T follicular helper cell (primary cell): ENCODE measurements around the gene CXorf66.
"Not testable (repeated sequence)": the region's sequence is repeated elsewhere in the genome, so short reads cannot be mapped to it uniquely, and the experiment has no call there.

Experiments used
- DNase-seq: peaks from one replicate; pipeline ENCODE4 v3.0.0-alpha.2; 2020; ENCODE audit warnings: low read depth
- total RNA-seq, 2 experiments: gene quantifications; one replicate each; lab custom pipeline; 2026; lab: John Stamatoyannopoulos, UW

The CXorf66 gene, protein sequence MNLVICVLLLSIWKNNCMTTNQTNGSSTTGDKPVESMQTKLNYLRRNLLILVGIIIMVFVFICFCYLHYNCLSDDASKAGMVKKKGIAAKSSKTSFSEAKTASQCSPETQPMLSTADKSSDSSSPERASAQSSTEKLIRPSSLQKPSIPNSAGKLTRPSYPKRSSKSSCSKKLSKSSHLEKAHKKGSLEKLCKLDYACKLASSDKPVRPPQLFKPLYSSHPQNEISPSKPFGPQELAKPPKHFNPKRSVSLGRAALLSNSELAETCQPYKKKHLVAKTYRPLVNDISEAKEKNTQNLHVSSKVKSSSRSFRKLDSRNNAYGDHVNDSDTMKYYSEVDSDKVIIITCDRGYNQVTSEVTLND
- 0 reads per million in 2 experiments for total RNA-seq

DNA sequence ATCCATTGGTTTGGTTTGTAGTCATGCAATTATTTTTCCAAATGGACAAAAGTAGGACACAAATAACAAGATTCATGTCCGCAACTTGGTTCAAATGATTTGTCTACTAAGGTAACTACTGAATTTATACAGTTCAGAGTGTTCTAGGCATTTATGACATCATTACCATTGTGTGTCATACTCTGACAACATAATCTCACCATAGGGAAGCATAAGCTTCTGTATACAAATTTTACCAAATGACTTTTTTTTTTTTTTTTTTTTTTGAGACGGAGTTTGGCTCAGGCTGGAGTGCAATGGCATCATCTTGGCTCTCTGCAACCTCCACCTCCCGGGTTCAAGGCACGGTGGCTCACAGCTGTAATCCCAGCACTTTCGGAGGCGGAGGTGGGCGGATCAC, at the start of gene CXorf66:
TSS of gene CXorf66 (minus strand) at position 101 of the 400 bp plus-strand sequence. CDS start at position 76, 25 bp downstream.
- DNase-seq, result no peak

DNA sequence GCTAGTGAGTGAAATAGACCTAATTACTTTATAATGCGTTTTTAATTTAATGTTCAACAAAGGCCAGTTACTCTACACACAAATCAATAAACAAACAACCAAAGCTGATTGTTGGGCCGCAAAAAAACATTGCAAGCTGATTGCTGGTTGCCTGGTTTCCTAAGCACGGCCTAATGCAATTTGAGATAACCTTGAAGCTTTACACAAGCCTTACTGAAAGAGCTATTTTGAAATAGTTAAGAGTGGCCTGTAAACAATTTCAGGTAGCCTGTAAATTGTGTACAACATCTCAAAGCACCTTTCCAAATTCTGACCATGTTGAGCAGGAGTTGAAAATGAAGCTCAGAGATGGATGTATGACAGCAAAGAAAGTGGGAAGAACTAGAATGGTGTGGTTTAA, 17.5 kb upstream of the CXorf66 start:
- DNase-seq, result no peak

DNA sequence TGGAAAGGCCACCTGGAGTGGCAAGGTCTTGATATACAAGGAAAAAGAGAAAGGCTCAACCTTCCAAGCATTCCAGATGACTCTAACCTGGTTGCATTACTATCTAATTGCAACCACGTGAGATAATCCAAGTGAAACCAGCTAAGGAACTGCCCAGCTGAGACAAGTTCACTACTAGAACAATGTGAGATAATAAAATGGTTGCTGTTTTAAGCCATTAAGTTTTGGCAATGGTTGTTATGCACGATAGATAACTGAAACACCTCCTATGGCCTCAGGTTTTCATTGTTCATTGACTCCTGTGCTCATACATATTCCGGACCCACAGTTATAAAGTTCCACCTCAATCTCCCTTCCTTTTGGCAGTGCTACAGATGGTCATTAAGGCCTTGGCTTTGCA, 9.2 kb upstream of the CXorf66 start:
- no peak for DNase-seq

DNA sequence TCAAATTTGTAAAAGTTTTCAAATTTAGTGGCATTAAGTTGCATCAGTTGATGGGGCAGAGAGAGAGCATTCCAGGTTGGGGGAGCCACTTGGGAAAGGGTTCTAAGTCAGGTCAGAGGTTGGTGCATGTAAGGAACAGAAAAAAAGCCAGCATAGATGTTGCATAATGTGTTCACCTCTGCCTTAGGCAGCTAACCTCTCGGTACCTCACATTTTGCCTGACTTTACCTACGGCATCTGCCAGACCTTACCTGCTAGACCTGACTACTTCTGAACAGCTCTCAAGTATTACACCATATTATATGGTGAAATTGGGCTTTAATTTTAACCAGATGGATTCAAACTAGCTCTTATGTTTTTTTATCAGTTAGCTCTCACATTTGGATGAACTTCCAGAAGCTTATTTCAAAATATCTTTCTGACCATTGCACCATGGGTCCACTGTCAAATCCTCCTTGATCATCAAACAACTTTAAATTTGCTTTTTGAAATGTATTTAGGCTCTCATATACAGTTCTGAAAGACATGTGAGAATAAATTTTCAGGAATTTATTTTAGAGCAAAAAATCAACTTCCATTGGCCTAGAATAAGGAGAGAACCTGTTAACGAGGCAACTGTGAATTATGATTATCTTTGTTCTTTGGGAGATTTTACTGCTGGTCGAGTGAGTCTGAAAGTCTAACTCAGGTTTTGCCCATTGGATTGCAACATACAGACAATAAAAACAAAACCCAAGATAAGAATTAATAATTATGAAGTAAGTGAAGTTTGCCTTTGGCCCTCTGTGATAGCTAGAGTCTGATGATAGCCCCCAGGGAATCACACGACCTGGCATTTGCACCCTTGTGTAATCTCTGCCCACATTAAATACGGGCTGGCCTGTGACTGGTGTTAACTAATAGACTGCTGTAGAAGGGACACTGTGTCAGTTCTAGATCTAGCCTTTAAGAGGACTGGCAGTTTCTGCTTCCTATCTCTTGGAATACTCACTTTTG, 7.6 kb upstream of the CXorf66 start:
- DNase-seq, result no peak

DNA sequence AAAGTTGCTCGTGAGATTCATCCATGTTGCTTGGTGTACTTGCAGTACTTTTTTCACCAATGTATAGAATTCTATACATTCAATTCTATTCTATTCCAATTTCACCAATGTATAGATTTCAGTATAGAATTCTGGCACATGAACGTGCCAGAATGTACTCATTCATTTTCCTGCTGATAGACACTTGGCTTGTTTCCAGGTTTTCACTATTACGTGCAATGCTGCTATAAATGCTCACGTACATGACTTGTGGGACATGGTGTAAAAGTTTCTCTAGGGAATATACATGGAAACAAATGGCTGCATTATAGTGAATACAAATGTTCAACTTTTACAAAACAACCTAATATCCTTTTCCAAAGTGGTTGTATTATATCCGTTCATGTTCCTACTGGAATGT, 6.8 kb upstream of the CXorf66 start:
- DNase-seq, result no peak

DNA sequence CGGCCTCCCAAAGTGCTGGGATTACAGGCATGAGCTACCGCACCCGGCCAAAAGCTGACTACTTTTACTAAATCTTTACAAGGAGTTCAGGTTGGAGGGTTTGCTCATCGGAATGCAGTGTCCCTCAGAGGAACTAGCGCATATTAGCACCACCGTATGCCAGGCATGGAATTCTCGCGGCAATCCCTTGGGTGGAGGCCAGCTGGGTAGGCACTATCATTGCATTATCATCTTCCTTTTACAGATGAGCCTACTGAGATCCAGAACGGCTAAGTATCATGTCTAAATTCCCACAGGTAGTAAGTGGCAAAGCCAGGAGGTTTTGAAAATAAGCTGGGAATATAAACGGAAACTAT, 6.1 kb upstream of the CXorf66 start:
- no peak for DNase-seq

DNA sequence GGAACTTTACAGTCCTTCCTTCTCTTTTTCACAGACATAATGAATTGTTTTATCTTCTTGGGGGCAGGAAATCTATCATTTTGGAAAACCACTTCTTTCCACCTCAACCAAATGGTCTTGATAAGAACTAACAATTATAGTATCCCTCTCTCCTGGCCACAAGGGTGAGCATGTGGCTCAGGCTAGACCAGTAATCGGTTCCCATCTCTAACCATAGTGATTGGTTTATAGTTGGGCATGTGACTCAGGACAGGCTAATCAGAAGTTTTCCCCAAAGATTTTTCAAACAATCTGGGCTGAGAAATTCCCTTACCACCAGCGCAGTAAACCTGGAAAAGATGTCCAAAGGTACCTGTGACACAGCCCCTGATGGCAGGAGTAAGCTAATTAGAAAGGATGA, 4.0 kb upstream of the CXorf66 start:
- no peak for DNase-seq

DNA sequence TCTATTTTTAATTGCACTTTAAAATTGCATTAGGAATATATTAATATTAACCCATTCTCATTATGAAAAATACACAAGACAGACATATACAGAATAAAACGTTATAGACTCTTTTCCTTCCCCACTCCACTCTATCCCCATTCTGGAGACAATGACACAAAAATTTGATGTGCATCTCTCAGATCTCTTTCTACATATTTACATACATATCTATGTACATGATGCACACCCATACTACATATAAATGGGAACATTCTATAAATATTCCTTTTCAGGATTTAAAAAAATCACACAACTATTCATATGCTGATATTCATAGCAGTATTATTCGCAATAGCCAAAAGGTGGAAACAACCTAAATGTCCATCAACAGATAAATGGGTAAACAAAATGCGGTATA, 2.4 kb upstream of the CXorf66 start:
- no peak for DNase-seq

DNA sequence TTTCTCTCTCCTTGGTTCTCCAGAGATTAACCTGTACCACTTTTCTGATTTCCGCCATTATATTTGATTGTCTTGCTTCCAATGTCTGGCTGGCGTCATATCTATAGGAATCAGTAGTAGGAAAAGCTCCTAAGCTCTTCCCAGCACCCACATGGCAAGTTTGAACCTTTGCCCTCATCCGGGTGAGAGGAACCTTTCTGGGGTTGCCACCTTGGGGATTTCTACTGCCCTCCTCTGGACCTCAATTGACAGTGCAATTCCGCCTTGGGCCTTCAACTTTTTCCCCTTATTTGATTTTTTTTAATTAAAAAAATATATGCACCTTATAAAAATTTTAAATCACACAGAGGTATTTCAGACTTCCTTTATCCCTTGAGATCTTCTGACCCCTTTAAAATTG, 2.0 kb upstream of the CXorf66 start:
- no peak for DNase-seq

DNA sequence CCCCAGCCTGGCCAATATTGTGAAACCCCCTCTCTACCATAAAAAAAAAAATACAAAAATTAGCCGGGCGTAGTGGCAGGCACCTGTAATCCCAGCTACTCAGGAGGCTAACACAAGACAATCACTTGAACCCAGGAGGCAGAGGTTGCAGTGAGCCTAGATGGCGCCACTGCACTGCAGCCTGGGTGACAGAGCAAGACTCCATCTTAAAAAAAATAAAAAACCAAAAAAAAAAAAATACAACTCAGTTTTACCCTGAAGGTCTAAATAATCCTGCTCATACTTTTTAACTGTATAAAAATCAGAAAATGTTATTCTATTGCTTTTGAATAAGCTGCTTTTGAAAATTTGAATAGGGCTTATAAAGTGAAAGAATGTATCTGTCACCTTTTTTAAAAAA, 838 bp upstream of the CXorf66 start:
- not testable (repeated sequence) for DNase-seq

DNA sequence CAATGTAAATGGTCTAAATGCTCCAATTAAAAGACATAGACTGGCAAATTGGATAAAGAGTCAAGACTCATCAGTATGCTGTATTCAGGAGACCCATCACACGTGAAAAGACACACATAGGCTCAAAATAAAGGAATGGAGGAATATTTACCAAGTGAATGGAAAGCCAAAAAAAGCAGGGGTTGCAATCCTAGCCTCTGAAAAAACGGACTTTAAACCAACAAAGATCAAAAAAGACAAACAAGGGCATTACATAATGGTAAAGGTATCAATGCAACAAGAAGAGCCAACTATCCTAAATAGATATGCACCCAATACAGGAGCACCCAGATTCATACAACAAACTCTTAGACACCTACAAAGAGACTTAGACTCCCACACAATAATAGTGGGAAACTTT, 4.2 kb downstream of the CXorf66 start:
- not testable (repeated sequence) for DNase-seq

DNA sequence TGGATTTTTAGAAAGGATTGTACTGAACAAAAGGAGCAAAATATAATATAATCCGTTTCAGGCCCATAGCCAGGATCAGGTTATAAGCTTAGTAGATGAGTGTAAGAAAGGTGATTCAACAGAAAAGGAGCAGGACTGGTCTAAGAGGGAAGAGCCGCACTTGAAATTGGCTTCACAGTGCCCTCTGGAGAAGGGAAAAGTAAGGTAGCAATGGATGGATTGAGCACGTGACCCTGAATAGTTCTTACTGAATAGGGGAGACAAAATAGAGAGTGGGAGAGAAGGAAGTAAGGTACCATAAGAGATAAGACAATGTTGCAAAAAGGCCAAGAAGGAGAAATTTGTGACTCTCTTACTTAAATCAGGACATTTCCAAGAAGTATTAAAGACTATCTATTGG, 15.6 kb downstream of the CXorf66 start:
- no peak for DNase-seq

DNA sequence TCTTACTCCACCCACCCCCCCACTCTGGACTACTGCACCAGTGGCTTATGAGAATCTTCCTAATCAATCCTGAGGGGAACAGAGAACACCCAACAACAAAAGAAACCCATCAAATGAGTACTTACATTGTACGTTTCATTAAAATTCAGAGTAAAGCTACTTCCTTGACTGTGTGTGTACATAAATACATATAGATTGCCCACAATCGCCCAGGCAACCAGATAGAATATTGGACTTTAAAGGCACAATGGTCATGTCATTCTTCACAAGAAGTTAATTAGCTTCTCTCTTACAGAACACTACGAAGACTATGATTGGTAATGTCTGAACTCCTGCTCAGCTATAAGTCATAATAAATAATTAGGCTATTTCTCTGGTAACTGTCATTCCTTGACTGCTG, 20.2 kb downstream of the CXorf66 start:
- no peak for DNase-seq

DNA sequence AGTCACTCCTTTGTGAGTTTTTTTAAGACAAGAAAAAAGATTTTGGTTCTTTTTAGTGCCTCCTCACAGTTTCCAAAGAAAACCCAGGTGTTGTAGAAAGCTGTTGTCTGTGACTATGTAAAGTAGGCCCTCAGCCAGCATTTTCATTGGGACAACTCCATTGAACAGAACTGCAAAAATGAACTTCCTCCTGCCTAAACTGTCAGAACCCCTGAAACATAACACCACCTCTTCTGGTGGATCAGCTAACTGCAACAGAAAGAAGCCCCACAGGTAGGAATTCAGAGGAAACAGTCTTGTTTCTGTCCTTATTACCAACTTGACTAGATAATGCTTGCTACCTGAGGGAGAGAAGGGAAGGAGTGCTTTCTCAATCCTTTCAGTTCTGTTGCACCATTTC, 29.1 kb downstream of the CXorf66 start:
- DNase-seq, result no peak

DNA sequence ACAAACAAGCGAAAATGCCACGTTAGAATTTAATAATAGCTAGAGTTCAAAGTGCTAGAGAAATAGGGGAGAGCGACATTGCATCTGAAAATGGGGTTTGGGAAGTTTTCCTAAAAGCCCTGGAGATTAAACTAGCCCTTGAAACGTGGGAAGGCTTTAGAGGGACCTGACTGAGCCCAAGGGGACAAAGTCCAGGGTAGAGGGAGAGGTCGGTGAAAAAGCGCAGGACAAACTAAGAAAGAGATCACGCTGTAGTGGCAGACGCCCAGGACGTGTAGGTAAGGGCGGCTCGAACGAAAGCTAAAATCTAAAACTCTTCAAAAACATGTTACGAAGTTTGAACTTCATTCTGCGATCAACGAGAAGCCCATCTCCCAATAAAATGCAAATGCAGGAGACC, 31.4 kb downstream of the CXorf66 start:
- DNase-seq, result no peak

DNA sequence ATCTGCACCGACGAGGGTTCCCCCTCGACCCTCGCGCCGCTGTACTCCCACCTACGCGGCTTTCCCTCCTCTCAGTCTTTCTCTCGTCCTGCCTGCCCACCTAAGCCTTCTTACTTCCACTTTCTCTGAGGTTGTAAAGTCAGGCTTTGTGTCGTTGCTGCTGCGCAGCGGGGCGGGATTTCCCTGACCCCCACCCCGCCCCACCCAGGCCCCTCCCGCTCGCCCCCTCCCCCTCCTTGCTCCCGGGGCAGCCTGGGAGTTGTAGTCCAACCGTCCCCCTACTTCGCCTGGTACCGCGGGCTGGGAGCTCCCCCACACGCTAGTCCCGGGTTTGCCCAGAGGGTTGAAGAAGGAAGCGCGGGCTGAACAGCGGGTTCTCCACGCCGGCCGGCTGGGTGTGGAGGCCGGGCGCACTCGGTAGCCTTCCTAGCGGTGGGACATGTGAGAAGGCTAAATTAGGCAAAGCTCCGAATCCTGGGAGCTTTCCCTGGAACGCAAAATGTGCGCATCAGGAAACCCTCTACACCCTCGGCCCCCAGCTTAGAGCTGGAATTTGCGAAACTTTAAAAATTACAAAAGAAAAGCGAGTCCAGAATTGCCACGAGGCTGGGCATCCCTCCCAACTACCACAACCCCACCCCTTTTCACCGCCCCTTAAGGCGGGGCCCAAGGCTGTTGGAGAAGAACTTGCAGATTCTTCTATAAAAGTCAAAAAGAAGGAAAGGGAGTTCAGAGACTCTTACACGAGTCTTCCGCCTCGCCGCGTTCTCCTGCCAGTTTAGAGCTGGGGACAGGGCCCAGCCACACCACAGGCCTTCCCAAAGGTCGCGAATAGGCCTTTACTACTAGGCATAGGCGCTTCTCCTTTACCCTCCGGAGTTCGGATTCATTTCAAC, 32.2 kb downstream of the CXorf66 start, which contains the start of gene ATP11C:
TSS of gene ATP11C (minus strand) at position 153 of the 896 bp plus-strand sequence. CDS start 1,011 bp downstream, outside the sequence.
- peak; percentile 76 for DNase-seq

DNA sequence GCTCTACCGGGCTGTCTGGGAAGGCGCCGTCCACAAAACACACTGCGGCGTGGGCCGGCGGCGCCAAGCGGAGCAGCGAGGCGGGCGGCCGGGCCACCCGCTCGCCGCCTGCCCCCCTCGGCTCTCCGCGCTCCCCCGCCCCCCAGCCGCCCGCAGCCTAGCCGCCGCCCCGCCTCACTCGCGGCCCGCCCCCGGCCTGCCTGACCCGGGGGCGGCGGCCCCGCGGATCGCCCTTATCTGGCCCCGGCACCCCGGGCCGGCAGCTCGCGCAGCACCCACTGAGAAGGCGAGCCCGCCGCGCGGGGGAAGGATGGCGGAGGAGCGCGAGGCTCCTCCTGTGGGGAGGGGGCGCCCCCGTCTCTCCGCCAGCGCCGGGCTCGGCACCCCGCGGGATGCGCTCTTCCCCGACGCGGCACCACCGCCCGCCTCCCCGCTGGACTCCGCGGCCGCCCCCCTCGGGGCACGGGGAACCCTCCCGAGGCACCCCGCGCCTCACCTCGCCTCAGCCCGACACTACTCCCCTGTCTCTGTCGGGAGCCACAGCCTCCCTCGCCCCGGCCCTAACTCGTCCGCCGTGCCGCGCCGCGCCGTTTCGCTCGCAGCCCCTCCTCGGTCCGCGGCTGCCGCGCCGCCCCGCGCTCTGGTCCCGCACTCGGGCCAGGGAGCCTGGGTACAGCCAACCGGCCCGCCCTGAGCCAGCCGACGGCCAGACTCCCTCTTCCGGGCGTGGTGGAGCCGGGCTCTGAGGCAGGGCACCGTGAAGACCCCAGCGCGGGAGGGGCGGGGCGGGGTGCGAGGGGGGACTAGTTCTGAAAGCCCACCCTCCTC, 33.0 kb downstream of the CXorf66 start:
- peak; percentile 25 for DNase-seq

DNA sequence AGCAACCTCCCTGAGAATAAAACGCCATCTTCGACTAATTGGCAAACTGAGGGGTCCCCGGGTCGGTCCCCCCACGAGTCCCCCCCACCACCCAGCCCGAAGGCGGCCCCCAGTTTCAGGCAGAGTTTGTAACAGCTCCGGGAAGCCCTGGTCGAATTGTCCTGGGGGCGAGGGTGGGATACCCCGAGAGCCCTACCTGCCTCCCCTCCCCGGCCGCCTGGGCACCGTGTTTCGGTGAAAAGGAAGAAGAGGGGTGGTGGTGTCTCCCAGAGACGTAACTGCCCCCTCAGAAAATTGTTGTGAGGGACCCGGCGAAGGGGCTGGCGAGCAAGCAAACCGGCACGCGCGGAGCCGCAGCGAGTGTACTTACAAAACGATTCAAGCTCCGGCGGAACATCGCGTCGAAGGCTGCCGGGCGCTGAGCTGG, 33.7 kb downstream of the CXorf66 start:
- no peak for DNase-seq

DNA sequence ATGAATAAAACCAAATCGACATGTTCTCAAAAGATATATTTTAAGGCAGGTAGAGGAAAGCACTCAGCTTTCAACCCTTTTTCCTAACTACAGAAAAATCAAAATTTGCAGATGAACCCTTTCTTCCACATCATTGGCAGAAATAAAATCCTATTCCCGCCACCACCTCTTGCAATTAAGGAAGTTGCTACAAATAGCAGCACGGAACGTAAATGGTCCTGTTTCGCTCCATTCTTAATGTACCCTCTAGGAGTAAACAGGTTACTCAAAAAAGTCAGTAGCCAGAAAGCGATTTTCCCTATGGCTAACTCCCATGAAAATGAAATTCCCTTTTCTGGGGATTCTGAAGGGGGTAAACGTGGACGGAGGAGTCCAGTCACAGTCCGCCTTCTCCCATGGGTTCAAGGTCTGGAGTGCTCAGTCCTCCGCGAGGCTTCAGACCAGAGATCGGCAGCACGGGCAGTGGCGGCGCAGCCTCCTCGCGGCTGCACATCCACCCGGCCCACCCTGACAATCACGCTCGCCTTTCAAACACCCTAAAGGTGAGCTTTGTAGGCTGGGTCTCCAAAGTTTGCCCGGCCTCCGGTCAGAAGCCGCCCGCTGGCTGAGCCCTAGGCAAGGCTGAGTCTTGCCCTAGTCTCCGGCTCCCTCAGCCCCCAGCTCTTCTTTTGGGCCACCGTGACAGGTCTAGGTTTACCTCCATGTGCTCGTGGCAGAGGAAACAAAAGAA, 34.2 kb downstream of the CXorf66 start:
- DNase-seq, result no peak

DNA sequence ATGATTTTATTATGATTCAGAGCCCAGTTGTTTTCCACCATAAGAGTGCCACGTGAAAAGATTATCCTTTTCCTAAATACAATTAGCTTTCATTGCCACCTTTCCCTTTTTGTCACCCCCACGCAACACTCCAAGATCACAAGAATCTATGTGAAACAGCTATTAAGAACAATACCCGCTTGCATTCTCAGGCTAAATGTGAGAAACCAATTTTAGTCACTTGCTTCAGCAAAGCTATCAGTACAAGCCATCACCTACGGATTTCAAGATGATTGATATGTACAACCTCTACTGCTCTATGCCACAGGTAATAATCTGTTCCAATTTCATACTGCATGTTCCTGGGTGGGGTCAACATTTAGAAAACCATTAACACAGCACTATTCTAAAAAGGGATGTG, 34.9 kb downstream of the CXorf66 start:
- no peak for DNase-seq
